GM19468 (cell line): Measurements from ENCODE around the gene CHIA.
"Not testable (repeated sequence)": the region's sequence is repeated elsewhere in the genome, so short reads cannot be mapped to it uniquely, and the experiment has no call there.

Source experiments
- ATAC-seq: cut with Tn5 transposase; IDR thresholded peaks from one replicate; pipeline ENCODE4 v1.9.1; 2021; ENCODE audit warnings: mild to moderate bottlenecking, moderate library complexity, moderate number of reproducible peaks; ENCODE audit not compliant: unreplicated experiment; ENCODE audit errors: extremely low read depth

CHIA gene

GRCh38 chr1:111281411-111281810, 9.2 kb upstream of the CHIA start:
- no peak for ATAC-seq

GRCh38 chr1:111283838-111284237, 6.8 kb upstream of the CHIA start:
- ATAC-seq = no peak

- ATAC-seq = no peak
These were observed 4.8 kb upstream of the CHIA start for GRCh38 chr1:111285879-111286278.

GRCh38 chr1:111286912-111287311, 3.7 kb upstream of the CHIA start:
- ATAC-seq = no peak

GRCh38 chr1:111289371-111289770, 1.3 kb upstream of the CHIA start:
- ATAC-seq = no peak

- no peak for ATAC-seq
These were observed 547 bp upstream of the CHIA start for GRCh38 chr1:111290104-111290503.

GRCh38 chr1:111294390-111294789, 3.7 kb downstream of the CHIA start:
- no peak for ATAC-seq

GRCh38 chr1:111302374-111302773, 11.7 kb downstream of the CHIA start:
- ATAC-seq = no peak

GRCh38 chr1:111309690-111310089, 19.0 kb downstream of the CHIA start:
- ATAC-seq = no peak

- ATAC-seq = no peak
These were observed 27.9 kb downstream of the CHIA start for GRCh38 chr1:111318523-111318922.

GRCh38 chr1:111320066-111320879, 29.6 kb downstream of the CHIA start:
- ATAC-seq = no peak

- ATAC-seq = no peak
These were observed 32.6 kb downstream of the CHIA start for GRCh38 chr1:111323231-111323630.

- ATAC-seq = no peak
These were observed 41.5 kb downstream of the CHIA start for GRCh38 chr1:111332190-111332589.

- no peak for ATAC-seq
These were observed 43.5 kb downstream of the CHIA start for GRCh38 chr1:111334169-111334568.

- not testable (repeated sequence) for ATAC-seq
These were observed 44.7 kb downstream of the CHIA start for GRCh38 chr1:111335214-111335877.

GRCh38 chr1:111338849-111339248, 48.2 kb downstream of the CHIA start:
- not testable (repeated sequence) for ATAC-seq

GRCh38 chr1:111346089-111346885, 55.6 kb downstream of the CHIA start:
- ATAC-seq = peak; percentile 73

GRCh38 chr1:111347026-111347425, 56.4 kb downstream of the CHIA start:
- no peak for ATAC-seq

GRCh38 chr1:111351700-111352099, 61.0 kb downstream of the CHIA start:
- ATAC-seq = no peak

- no peak for ATAC-seq
These were observed 63.9 kb downstream of the CHIA start for GRCh38 chr1:111354584-111354983.

- no peak for ATAC-seq
These were observed 68.3 kb downstream of the CHIA start for GRCh38 chr1:111358964-111359363.
